ENCODE data around the gene SMIM1.

SMIM1 gene

GRCh38 chr1:3790500-3790923, 18.0 kb downstream of the SMIM1 start:
- Histone ChIP-seq H3K79me2 (peaks cover 20% of the 10 kb centered on the region), H3K4me1 (peaks cover 3% of the 10 kb centered on the region), H3K27me3 (ENCODE audit: control insufficient read depth, insufficient read depth, low read length) (no peaks in the 10 kb centered on the region), H3K9ac (no peak overlapping the region), H3K4me2 (ENCODE audit: low read length) (no peak overlapping the region), H3K4me3 (ENCODE audit: low read depth, low read length) (no peak overlapping the region), H3K27ac (no peak overlapping the region), H2AFZ (no peak overlapping the region), H3K36me3 (ENCODE audit: control insufficient read depth, insufficient read depth, low read length) (no peaks in the 10 kb centered on the region), H3K9me3 (ENCODE audit: control insufficient read depth, low read length) (no peaks in the 10 kb centered on the region)
- TF ChIP-seq, protein P1, sequence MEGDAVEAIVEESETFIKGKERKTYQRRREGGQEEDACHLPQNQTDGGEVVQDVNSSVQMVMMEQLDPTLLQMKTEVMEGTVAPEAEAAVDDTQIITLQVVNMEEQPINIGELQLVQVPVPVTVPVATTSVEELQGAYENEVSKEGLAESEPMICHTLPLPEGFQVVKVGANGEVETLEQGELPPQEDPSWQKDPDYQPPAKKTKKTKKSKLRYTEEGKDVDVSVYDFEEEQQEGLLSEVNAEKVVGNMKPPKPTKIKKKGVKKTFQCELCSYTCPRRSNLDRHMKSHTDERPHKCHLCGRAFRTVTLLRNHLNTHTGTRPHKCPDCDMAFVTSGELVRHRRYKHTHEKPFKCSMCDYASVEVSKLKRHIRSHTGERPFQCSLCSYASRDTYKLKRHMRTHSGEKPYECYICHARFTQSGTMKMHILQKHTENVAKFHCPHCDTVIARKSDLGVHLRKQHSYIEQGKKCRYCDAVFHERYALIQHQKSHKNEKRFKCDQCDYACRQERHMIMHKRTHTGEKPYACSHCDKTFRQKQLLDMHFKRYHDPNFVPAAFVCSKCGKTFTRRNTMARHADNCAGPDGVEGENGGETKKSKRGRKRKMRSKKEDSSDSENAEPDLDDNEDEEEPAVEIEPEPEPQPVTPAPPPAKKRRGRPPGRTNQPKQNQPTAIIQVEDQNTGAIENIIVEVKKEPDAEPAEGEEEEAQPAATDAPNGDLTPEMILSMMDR (IDR thresholded peaks at IDR 0.05) = no peak

DNA sequence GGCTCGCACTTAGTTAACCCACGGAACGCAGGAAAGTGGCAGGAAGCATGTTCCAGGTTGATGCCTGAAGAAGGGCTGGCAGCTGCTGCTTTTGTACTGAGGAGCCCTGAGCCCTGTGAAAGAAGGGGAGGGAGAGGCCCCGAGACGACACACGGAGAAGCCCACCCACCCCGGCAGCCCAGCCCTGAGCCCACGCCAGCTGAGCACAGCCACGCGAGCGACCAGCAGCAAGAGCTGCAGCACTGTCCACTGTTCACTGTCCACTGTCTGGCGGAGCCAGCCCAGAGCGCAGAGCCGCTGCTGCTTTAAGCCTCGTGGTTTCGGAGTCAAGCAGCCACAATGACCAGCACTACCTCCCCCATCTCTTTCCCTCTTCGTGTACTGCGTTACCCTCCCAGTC, 18.4 kb downstream of the SMIM1 start:
- Histone ChIP-seq H3K27ac (no peak overlapping the region), H3K36me3 (ENCODE audit: control insufficient read depth, insufficient read depth, low read length) (no peaks in the 10 kb centered on the region), H2AFZ (no peak overlapping the region), H3K9me3 (ENCODE audit: control insufficient read depth, low read length) (no peaks in the 10 kb centered on the region), H3K4me1 (peaks cover 3% of the 10 kb centered on the region), H3K27me3 (ENCODE audit: control insufficient read depth, insufficient read depth, low read length) (no peaks in the 10 kb centered on the region), H3K79me2 (peaks cover 22% of the 10 kb centered on the region), H3K9ac (no peak overlapping the region), H3K4me2 (ENCODE audit: low read length) (no peak overlapping the region), H3K4me3 (ENCODE audit: low read depth, low read length) (no peak overlapping the region)
- TF ChIP-seq, protein P1 (IDR thresholded peaks at IDR 0.05) = no peak

- Histone ChIP-seq H3K9me3 (ENCODE audit: control insufficient read depth, low read length) (no peaks in the 10 kb centered on the region), H3K27ac (no peak overlapping the region), H3K4me2 (ENCODE audit: low read length) (peak overlapping the region; percentile 65), H3K9ac (peak overlapping the region; percentile 37), H2AFZ (no peak overlapping the region), H3K27me3 (ENCODE audit: control insufficient read depth, insufficient read depth, low read length) (no peaks in the 10 kb centered on the region), H3K79me2 (peaks cover 22% of the 10 kb centered on the region), H3K36me3 (ENCODE audit: control insufficient read depth, insufficient read depth, low read length) (no peaks in the 10 kb centered on the region), H3K4me3 (ENCODE audit: low read depth, low read length) (peak overlapping the region; percentile 63), H3K4me1 (peaks cover 3% of the 10 kb centered on the region)
- TF ChIP-seq, protein P1 (IDR thresholded peaks at IDR 0.05) = no peak
Observed at GRCh38 chr1:3795453-3796214, 23.1 kb downstream of the SMIM1 start.

DNA sequence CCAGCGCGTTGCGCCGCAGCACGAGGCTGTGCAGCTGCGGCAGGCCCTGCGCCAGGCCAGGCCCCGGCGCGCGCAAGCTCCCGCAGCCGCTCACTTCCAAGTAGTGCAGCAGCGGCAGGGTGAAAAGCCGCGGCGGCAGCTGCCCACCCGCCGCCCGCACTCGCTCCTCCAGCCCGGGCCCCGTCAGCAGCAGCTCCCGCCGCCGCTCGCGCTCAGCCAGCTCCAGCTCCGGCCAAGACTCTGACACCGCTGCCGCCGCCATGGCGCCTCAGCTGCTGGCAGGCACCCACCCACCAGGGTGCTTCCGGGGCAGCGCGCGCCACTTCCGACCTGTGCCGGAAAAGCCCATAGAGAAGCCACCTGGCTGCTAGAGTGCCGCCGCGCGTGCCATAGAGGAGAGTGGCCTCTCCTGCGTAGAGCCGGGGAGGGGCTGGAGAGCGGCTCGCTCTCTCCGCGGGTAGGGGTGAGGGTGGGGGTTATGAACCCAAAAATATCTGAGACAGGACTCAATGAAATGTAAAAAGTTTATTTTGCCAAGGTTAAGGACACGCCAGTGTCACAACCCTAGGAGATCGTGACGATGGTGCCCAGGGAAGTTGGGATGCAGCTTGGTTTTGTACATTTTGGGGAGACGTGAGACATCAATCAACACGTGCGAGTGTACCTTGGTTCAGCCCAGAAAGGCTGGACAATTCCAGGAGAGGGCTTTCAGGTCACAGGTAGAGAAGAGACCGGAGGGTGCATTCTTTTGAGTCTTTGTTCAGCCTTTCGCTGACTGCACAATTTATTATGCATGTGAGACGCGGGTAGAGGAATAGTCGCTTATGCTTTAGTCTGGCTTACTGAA, 23.9 kb downstream of the SMIM1 start, which contains the start of gene LRRC47:
LRRC47 (minus strand) TSS at position 284 of the 847 bp plus-strand sequence; CDS start at position 262, 22 bp downstream.
- peaks cover 22% of the 10 kb centered on the region for H3K79me2 ChIP-seq
- TF ChIP-seq, protein P1 (IDR thresholded peaks at IDR 0.05) = no peak
- peak within 1 kb of the TSS; percentile 37 for H3K9ac ChIP-seq
- peak within 1 kb of the TSS; percentile 65 for H3K4me2 ChIP-seq (ENCODE audit: low read length)
- no peaks in the 10 kb centered on the region for H3K36me3 ChIP-seq (ENCODE audit: control insufficient read depth, insufficient read depth, low read length)
- peak within 1 kb of the TSS; percentile 84 for H2AFZ ChIP-seq
- no peaks in the 10 kb centered on the region for H3K27me3 ChIP-seq (ENCODE audit: control insufficient read depth, insufficient read depth, low read length)
- H3K9me3 ChIP-seq (ENCODE audit: control insufficient read depth, low read length) = no peaks in the 10 kb centered on the region
- peak within 1 kb of the TSS; percentile 63 for H3K4me3 ChIP-seq (ENCODE audit: low read depth, low read length)
- H3K4me1 ChIP-seq = peaks cover 3% of the 10 kb centered on the region
- peak within 1 kb of the TSS; percentile 21 for H3K27ac ChIP-seq
